Left ventricle myocardium superior (tissue), 1 donor: Measurements from ENCODE around the gene HS3ST3A1. TPM values are rescaled to one million over a fixed set of nuclear protein-coding genes. Genes with fewer than 3 reads are reported as not detected.
"Not testable (repeated sequence)": the region's sequence is repeated elsewhere in the genome, so short reads cannot be mapped to it uniquely, and the experiment has no call there.

Experiments used
- ATAC-seq: fragments of 200-7000 bp; cut with Tn5 transposase; one replicate; pipeline ENCODE4 v1.9.1; 2020; ENCODE audit warnings: mild to moderate bottlenecking, moderate library complexity
- DNase-seq: peaks from one replicate; pipeline ENCODE4 v3.0.0-alpha.2; 2020
- intact Hi-C: fragments of 100-400 bp; cut with micrococcal nuclease; formaldehyde crosslinking; loops from one replicate; pipeline ENCODE4 v1.11.0; 2022
- total RNA-seq: library from RNA; stranded (reverse); fragmentation: NEBNext Ultra II Directional; extraction: Animal tissue kit (Norgen Biotek cat#: 25700); gene quantifications from one replicate; pipeline ENCODE4 v1.2.1, GENCODE V29; 2021
- donor health status: DM: no; HTN: yes; CAD: no; lungs with severe emphysema.

The HS3ST3A1 gene
- total RNA-seq, 1 donor from 2014 or later: 0.57 TPM

DNA sequence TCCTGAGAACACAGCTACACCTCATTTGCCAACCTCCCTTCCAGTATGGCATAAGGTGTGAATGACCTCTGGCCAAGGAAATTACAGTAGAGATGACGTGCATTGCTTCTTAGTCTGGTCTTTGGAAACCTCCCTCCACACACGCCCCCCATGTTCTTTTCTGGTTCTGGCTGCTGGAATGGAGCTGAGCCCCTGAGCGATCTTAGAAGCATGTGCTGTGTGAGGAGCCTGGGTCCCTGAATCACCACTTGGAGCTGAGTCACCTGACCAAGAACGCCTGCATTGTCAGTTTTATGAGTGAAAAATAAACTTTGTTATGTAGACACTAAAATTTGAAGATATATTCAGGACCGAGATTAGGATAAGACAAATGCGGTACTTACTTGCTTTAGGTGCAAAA, 51.4 kb downstream of the HS3ST3A1 start:
- DNase-seq: no peak
- ATAC-seq: no peak
- intact Hi-C loops: no loop called here

DNA sequence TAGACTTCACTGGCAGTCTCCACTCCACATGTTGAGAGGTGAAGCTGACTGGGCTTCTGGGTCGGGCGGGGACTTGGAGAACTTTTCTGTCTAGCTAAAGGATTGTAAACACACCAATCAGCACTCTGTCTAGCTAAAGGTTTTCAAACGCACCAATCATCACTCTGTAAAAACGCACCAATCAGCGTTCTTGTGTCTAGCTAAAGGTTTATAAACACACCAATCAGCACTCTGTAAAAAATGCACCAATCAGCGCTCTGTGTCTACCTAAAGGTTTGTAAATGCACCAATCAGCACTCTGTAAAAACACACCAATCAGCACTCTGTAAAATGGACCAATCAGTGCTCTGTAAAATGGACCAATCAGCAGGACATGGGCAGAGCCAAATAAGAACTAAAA, 53.2 kb downstream of the HS3ST3A1 start:
- ATAC-seq, DNase-seq, intact Hi-C loops: not testable (repeated sequence)

DNA sequence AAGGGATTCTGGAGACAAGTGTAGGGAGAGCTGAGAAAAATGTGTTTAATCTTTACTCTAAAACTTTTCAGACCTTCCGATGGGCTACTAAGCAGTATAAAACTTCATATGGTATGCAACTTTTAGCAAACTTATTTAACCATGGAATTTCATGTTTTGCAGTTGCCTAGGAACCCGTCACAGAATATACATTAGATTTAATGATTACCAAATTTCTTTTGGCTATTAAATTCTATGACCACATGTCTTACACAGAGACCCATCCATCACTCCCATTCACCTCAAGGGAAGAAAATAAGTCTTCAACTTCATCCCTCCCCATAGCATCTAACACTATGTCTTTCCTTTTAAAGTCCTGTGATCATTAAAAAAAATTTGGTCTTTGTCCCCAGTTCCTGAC, 54.9 kb downstream of the HS3ST3A1 start:
- ATAC-seq (no peak), DNase-seq (no peak)
- intact Hi-C loops: no loop called here

GRCh38 chr17:13545941-13546340, 55.8 kb downstream of the HS3ST3A1 start:
- ATAC-seq (no peak), DNase-seq (no peak)
- intact Hi-C loops: no loop called here

DNA sequence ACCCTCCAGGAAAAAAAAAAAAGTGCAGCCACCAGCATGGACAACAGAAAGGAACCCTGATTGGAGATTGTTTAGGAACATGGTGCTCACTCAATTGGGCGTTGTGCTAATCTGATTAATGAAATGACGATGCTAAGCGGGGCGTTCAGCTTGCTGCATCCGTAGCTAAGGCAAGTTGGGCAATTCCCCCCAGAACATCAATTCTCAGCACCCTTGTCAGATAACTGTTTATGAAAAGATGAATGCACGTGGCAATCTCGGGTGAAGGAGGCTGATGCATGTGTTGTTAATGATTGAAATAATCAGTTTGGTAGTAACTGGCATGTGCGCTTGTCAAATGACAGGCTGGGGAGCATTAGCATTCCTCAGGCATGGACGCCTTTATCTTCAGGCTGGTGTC, 57.0 kb downstream of the HS3ST3A1 start:
- ATAC-seq (no peak), DNase-seq (no peak)
- intact Hi-C loops: no loop called here

DNA sequence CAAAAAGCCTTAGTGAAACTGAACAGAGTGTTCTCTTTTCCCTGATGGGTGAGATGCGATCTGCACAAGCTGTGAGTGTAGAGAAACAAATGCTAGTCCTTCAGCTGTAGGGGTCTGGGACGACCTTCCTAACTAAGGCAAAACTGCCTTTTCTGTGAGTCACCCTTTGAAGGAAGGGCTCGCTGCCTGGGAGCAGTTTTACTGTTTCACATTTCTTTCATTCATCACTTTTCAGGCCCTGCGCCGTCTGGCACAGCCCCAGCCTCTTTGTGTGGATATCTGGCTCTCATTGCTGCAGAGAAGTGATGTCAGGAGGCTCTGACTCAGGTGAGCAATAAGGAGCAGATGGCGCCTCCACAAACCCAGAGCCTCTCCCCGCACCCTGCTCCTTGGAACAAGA, 57.4 kb downstream of the HS3ST3A1 start:
- DNase-seq (peak; percentile 34), ATAC-seq (peak; percentile 22)
- intact Hi-C loops: no loop called here

- no peak for ATAC-seq
- intact Hi-C loops: no loop called here
Observed at GRCh38 chr17:13542636-13543035, 59.1 kb downstream of the HS3ST3A1 start.

GRCh38 chr17:13541032-13541480, 60.7 kb downstream of the HS3ST3A1 start:
- intact Hi-C loops: no loop called here
- ATAC-seq (no peak), DNase-seq (no peak)

More at GRCh38 chr17:13542636-13543035, 59.1 kb downstream of the HS3ST3A1 start:
- DNase-seq: no peak

DNA sequence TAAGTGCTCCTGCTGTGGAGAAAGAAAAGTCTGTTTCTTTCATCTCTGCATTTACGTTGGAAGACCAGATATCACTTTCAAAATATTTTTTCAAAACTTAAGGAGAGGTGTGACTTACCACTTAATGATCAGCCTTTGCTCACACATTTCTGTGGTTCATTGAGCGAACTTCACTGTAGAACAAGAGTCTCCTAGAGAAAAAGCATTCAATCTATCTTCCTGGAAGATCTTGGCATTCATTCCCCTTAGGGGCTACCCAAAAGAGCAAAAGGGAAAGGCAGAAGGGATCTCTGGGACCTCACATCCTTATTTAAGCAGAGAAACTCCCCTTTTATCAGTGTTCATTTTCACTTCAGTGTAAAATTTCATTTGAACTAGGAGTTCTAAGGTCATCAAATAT, 61.2 kb downstream of the HS3ST3A1 start:
- intact Hi-C loops: no loop called here

DNA sequence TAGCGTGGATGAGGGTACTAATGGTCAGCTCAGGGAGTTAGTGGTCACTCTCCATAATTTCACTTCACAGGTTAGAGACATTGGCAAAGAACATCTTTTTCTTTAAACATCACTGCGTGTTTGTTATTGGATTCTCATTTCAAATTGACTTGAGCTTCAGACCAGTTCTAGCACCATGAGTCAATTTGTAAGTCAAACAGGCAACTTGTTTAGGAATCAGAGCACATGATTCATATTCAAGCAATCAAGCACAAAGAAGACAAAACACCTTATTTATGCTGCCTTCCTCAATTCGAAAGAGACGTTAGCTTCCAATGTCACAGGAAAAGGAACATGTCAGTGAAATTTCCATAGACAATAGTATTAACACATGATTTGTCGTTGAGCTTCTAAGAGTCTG, 62.3 kb downstream of the HS3ST3A1 start:
- DNase-seq (no peak), ATAC-seq (no peak)
- intact Hi-C loops: no loop called here

More for the DNA sequence above, 61.2 kb downstream of the HS3ST3A1 start:
- DNase-seq (no peak), ATAC-seq (no peak)

DNA sequence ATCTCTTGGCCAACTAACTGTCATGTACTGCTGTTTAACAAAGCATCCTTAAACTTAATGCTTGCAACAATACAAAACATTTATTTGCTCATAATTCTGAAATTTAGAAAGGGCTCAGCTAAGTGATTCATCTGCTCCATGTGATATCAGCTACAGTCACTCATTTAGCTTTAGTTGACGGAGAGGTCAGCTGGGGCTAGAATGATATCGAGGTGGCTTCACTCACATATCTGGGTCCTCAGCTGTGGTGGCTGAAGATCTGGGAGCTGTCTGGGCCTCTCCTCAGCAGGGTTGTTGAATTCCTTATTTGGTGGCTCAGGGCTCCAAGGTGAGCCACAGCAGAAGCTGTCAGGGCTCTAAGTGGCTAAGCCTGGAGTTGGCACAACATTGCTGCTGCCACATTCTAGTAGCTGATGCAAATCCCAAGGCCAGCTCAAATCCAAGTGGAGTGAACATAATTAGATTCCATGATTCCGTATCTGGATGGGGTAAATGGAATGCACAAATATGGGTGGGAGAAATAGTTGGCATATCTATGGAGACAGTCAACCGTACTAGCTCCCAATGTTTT, 62.8 kb downstream of the HS3ST3A1 start:
- intact Hi-C loops: no loop called here

DNA sequence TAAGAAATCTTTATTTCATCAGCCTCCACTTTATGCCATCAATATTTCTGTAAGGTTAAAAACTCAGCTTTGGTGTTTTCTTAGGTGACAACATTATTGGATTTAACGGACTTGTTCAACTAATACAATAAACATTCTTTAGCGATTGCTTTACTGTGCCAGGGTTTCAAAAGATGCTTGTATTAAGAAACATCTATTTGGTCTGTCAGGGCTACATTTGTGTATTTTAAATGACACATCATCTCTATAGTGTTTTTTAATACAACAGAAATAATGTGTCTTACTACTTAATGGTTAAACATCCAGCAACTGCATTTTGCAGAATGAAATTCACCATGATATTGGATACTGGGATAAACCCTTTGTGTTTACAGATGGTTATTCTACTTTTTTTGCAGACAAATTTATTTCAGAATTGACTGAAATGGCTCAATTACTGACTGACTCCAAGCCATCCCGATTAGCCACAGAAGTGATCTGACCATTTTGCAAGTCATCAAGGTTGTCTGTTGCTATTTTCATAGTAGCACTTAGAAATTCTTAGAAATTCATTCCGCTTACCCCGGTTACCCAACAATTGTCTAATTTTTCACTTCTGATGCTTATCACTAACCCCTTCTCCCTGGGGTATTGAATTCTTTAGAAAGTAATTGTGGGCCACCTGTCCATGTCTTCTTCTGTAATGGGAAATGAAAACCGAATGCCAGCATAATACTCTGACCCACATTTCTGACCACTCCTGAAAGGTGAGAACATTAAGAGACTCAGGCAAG, 63.7 kb downstream of the HS3ST3A1 start:
- no peak for ATAC-seq
- DNase-seq: no peak
- intact Hi-C loops: no loop called here

More for the DNA sequence above, 62.8 kb downstream of the HS3ST3A1 start:
- DNase-seq (no peak), ATAC-seq (no peak)

- DNase-seq: no peak
- intact Hi-C loops: no loop called here
- ATAC-seq: no peak
Observed at GRCh38 chr17:13537167-13537731, 64.5 kb downstream of the HS3ST3A1 start.

DNA sequence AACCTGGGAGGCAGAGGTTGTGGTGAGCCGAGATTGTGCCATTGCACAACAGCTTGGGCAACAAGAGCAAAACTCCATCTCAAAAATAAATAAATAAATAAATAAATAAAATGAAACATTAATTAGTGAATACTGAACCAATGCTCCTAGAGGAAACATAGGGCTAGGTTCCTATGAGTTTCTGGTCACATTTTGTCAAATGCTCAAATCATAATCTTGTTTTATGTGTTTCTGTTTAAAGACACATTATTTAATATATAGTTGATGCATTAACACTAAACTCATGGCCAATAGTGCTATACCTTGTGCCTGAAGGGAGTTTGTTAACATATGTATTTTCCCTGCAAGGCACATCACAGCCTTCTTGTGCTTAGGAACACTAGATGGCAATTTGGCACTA, 66.8 kb downstream of the HS3ST3A1 start:
- no peak for ATAC-seq
- no peak for DNase-seq
- intact Hi-C loops: no loop called here

DNA sequence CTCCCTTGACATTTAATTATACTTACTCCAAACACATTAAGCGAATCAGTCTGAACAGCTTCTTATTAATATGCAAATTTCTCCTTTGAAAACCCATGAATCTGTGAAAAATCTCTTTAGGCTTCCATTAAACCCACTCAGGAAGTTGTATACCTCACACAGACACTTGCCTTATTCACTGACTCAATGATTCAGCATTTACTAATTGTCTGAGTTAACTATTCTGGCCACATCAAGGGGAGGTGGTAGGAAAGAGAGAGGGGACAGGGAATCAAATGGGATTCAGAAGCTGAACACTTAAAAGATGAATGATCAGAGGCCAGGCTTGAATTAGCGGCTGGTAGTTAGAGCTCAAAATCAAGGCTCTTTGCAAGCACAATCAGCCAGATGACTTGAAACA, 70.0 kb downstream of the HS3ST3A1 start:
- ATAC-seq: no peak
- intact Hi-C loops: no loop called here
- no peak for DNase-seq

GRCh38 chr17:13525876-13526275, 75.9 kb downstream of the HS3ST3A1 start:
- DNase-seq (no peak), ATAC-seq (no peak)
- intact Hi-C loops: no loop called here

- intact Hi-C loops: no loop called here
- no peak for ATAC-seq
- DNase-seq: no peak
Observed at GRCh38 chr17:13523164-13523563, 78.6 kb downstream of the HS3ST3A1 start.

DNA sequence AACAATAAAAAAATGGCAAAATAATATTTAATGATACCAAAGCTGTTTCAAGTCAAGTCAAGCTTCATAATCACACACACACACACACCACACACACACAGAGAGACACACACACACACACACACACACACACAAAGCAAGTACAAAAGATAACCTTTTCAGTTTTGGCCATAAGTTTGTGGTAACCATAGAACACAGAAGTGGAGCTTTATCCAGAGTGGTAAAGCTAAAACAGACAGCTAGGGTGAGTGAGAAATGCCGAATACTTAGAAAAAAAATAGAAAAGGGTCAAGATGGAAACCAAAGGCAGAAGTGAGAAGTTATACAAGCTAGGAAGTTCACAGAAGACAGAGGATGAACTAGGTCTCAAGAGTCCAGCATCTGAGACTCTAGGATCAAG, 79.0 kb downstream of the HS3ST3A1 start:
- no peak for DNase-seq
- no peak for ATAC-seq
- intact Hi-C loops: no loop called here

DNA sequence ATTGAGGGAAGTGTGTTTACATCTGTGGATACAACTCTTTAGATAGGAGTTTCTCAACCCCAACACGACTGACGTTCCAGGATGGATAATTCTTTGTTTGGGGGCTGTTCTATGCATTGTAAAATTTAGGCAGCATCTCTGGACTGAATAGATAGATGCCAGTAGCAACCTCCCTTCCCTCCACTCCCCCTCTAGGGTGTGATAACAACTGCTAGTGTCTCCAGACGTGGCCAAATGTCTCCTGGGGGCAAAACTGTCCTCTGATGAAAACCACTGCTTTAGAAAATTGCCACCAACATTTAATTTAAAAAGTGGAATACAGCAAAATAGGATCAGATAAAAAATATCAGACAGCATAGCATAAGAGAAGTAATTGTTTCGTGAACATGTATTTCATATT, 79.9 kb downstream of the HS3ST3A1 start:
- intact Hi-C loops: no loop called here
- ATAC-seq (no peak), DNase-seq (no peak)

GRCh38 chr17:13520899-13521572, 80.7 kb downstream of the HS3ST3A1 start:
- intact Hi-C loops: no loop called here
- no peak for DNase-seq
- ATAC-seq: no peak
